HepG2 (cell line): ENCODE data around the gene NCOA6. TPM values are rescaled to one million over a fixed set of nuclear protein-coding genes. Genes with fewer than 3 reads are reported as not detected.
A peak's percentile ranks its signal among the peaks of the same experiment; 100 is the strongest.

Source experiments
- ATF7-NPFF ChIP-seq: sonication (generic); formaldehyde crosslinking; IDR thresholded peaks from 2 replicates; pipeline ENCODE4 v1.8.1; 2023; ENCODE audit warnings: mild to moderate bottlenecking, low read depth, missing genetic modification reagents, moderate library complexity
- BCL6 ChIP-seq: IDR thresholded peaks from 2 replicates; pipeline ENCODE4 v1.6.1; 2016; ENCODE audit warnings: missing genetic modification reagents, missing compliant biosample characterization
- CREB1 ChIP-seq, 2 experiments: fragments of 450-650 bp in 1 of 2; IDR thresholded peaks; 2 replicates each; pipeline ENCODE4 v1.6.1; 2016 to 2017; ENCODE audit warnings: control low read depth in 1 of 2, mild to moderate bottlenecking in 1 of 2, missing compliant biosample characterization in 1 of 2, missing genetic modification characterization in 1 of 2
- DMAP1 ChIP-seq: IDR thresholded peaks from 2 replicates; pipeline ENCODE4 v1.6.1; 2016
- DRAP1 ChIP-seq: IDR thresholded peaks from 2 replicates; pipeline ENCODE4 v1.6.1; 2016; ENCODE audit warnings: missing genetic modification reagents, missing compliant biosample characterization
- ETV6 ChIP-seq: sonication (generic); formaldehyde crosslinking; conservative IDR thresholded peaks from 2 replicates; pipeline ENCODE4 v1.4.0; 2020; ENCODE audit warnings: missing genetic modification reagents
- FOXC1 ChIP-seq: sonication (generic); formaldehyde crosslinking; IDR thresholded peaks from 2 replicates; pipeline ENCODE4 v1.8.0; 2022; ENCODE audit warnings: mild to moderate bottlenecking, missing genetic modification reagents, borderline replicate concordance
- FOXP1 ChIP-seq, 2 experiments: fragments of 450-650 bp in 1 of 2; IDR thresholded peaks; 2 replicates each; pipeline ENCODE4 v1.6.1; 2017 to 2018; ENCODE audit warnings: antibody characterized with exemption in 1 of 2
- FUBP1 ChIP-seq: sonication (generic); formaldehyde crosslinking; IDR thresholded peaks from 2 replicates; pipeline ENCODE4 v1.5.1; 2020; ENCODE audit warnings: missing genetic modification reagents, mild to moderate bottlenecking, borderline replicate concordance
- IRF2 ChIP-seq: IDR thresholded peaks from 2 replicates; pipeline ENCODE4 v1.6.1; 2018; ENCODE audit warnings: missing genetic modification reagents, missing compliant biosample characterization
- JARID2 ChIP-seq: sonication (generic); formaldehyde crosslinking; IDR thresholded peaks from 2 replicates; pipeline ENCODE4 v1.8.1; 2023; ENCODE audit warnings: missing genetic modification reagents, inconsistent platforms; ENCODE audit not compliant: insufficient replicate concordance
- MXD1 ChIP-seq: sonication (generic); formaldehyde crosslinking; IDR thresholded peaks from 2 replicates; pipeline ENCODE4 v1.4.0; 2020; ENCODE audit warnings: mild to moderate bottlenecking, missing genetic modification reagents
- RBFOX2 ChIP-seq: fragments of 200-400 bp; formaldehyde crosslinking; IDR thresholded peaks from 2 replicates; pipeline ENCODE4 v1.6.1; 2017; ENCODE audit warnings: low read depth, mild to moderate bottlenecking, low read length
- REXO4 ChIP-seq: sonication (generic); formaldehyde crosslinking; IDR thresholded peaks from 2 replicates; pipeline ENCODE4 v1.8.0; 2022; ENCODE audit warnings: missing genetic modification reagents, mild to moderate bottlenecking, borderline replicate concordance
- RFX3 ChIP-seq: IDR thresholded peaks from 2 replicates; pipeline ENCODE4 v1.6.1; 2016; ENCODE audit warnings: missing biosample characterization, missing genetic modification reagents
- SP1 ChIP-seq, 2 experiments: fragments of 450-650 bp in 1 of 2; sonication (generic) in 1 of 2; formaldehyde crosslinking in 1 of 2; IDR thresholded peaks; 2 replicates each; pipeline versions ENCODE4 v1.4.0 to v1.6.1; 2016 to 2020; ENCODE audit warnings: missing genetic modification reagents in 1 of 2
- THAP7 ChIP-seq: sonication (generic); formaldehyde crosslinking; IDR thresholded peaks from 2 replicates; pipeline ENCODE4 v1.8.1; 2023; ENCODE audit warnings: mild to moderate bottlenecking, missing genetic modification reagents
- ZC3H13 ChIP-seq: sonication (generic); formaldehyde crosslinking; IDR thresholded peaks from 2 replicates; pipeline ENCODE4 v1.8.1; 2023; ENCODE audit warnings: mild to moderate bottlenecking, missing genetic modification reagents, moderate library complexity
- ZMAT5 ChIP-seq: sonication (generic); formaldehyde crosslinking; IDR thresholded peaks from 2 replicates; pipeline ENCODE4 v1.5.0; 2020; ENCODE audit warnings: mild to moderate bottlenecking, low read depth, missing genetic modification reagents, borderline replicate concordance
- ZNF205 ChIP-seq: IDR thresholded peaks from 2 replicates; pipeline ENCODE4 v1.6.1; 2018; ENCODE audit warnings: missing biosample characterization, missing genetic modification reagents
- ZNF296 ChIP-seq: sonication (generic); formaldehyde crosslinking; conservative IDR thresholded peaks from 2 replicates; pipeline ENCODE4 v1.5.0; 2020; ENCODE audit warnings: mild to moderate bottlenecking, missing genetic modification reagents
- ZNF331 ChIP-seq: sonication (generic); formaldehyde crosslinking; IDR thresholded peaks from 2 replicates; pipeline ENCODE4 v1.4.0; 2020; ENCODE audit warnings: missing genetic modification reagents
- ZNF629 ChIP-seq: sonication (generic); formaldehyde crosslinking; conservative IDR thresholded peaks from 2 replicates; pipeline ENCODE4 v1.5.0; 2020; ENCODE audit warnings: missing genetic modification reagents
- ZNF674 ChIP-seq: sonication (generic); formaldehyde crosslinking; IDR thresholded peaks from 2 replicates; pipeline ENCODE4 v1.5.0; 2020; ENCODE audit warnings: low read depth, mild to moderate bottlenecking, missing genetic modification reagents
- ZNF75D ChIP-seq: sonication (generic); formaldehyde crosslinking; IDR thresholded peaks from 2 replicates; pipeline ENCODE4 v1.8.1; 2023; ENCODE audit warnings: missing genetic modification reagents, mild to moderate bottlenecking, borderline replicate concordance
- ZNF816 ChIP-seq: sonication (generic); formaldehyde crosslinking; IDR thresholded peaks from 2 replicates; pipeline ENCODE4 v1.8.0; 2022; ENCODE audit warnings: missing genetic modification reagents, mild to moderate bottlenecking, borderline replicate concordance
- polyA plus RNA-seq, 8 experiments: library from polyadenylated mRNA; depleted of rRNA in 3 of 8; stranded (reverse) in 7 of 8; unstranded in 1 of 8; fragments of >200 nt; fragmentation: Illumina TruSeq in 4 of 8; extraction: Trizol in 4 of 8; gene quantifications; 2 replicates each; pipeline versions ENCODE4 v1.2.1 to v1.2.3, GENCODE V29; 2011 to 2016; ENCODE audit warnings: low read depth in 4 of 8, missing spikeins in 1 of 8, mixed read lengths in 1 of 8; ENCODE audit not compliant: insufficient read depth in 1 of 8
- total RNA-seq, 5 experiments: library from RNA; depleted of rRNA; stranded (reverse); fragments of >200 nt; fragmentation: Illumina TruSeq; extraction: Trizol; gene quantifications; 2 replicates each; pipeline ENCODE4 v1.2.3, GENCODE V29; 2016; ENCODE audit warnings: low read depth in 1 of 5

Gene NCOA6
- total and polyA plus RNA-seq, 2 of the 13 experiments (the other 11 are each of a cell fraction or from before 2014, with no cell fraction given), result 11.2 to 29.3 TPM

- TF ChIP-seq SP1 (IDR thresholded peaks at IDR 0.05), result no peak
- TF ChIP-seq SP1 (CRISPR knock-in tag; IDR thresholded peaks at IDR 0.05), result peak; percentile 82
- 0 out of 2 replicates have a peak, but pooled peaks have one; percentile 0 for TF ChIP-seq ATF7-NPFF (CRISPR knock-in tag)
- TF ChIP-seq JARID2 (CRISPR knock-in tag), result peak; percentile 39
- TF ChIP-seq RFX3 (CRISPR knock-in tag), result 0 out of 2 replicates have a peak, but pooled peaks have one; percentile 30
- peak; percentile 42; the same call in 1 of the 2 replicates for TF ChIP-seq ETV6 (CRISPR knock-in tag)
- no peak for TF ChIP-seq ZNF296
- peak; percentile 99 for TF ChIP-seq ZNF629 (CRISPR knock-in tag)
- TF ChIP-seq ZNF205 (CRISPR knock-in tag), result 0 out of 2 replicates have a peak, but pooled peaks have one; percentile 60
- peak; percentile 51 for TF ChIP-seq DRAP1
- TF ChIP-seq RBFOX2, result peak; percentile 78
- TF ChIP-seq REXO4 (CRISPR knock-in tag), result no peak
- no peak for TF ChIP-seq ZC3H13
- no peak for TF ChIP-seq ZNF75D (CRISPR knock-in tag)
- peak; percentile 39; the same call in 1 of the 2 replicates for TF ChIP-seq IRF2
- peak; percentile 89; the same call in 1 of the 2 replicates for TF ChIP-seq ZNF816 (CRISPR knock-in tag)
- peak; percentile 60 for TF ChIP-seq DMAP1 (CRISPR knock-in tag)
- TF ChIP-seq ZMAT5 (CRISPR knock-in tag), result 0 out of 2 replicates have a peak, but pooled peaks have one; percentile 10
- 0 out of 2 replicates have a peak, but pooled peaks have one; percentile 36 for TF ChIP-seq THAP7 (CRISPR knock-in tag)
- TF ChIP-seq FUBP1 (CRISPR knock-in tag), result no peak
- TF ChIP-seq ZNF674 (CRISPR knock-in tag), result no peak; the same call in 1 of the 2 replicates
- no peak for TF ChIP-seq FOXP1 (IDR thresholded peaks at IDR 0.05)
- peak; percentile 16; the same call in 1 of the 2 replicates for TF ChIP-seq FOXP1 (CRISPR knock-in tag; IDR thresholded peaks at IDR 0.05)
- TF ChIP-seq CREB1 (IDR thresholded peaks at IDR 0.05), result no peak
- no peak for TF ChIP-seq CREB1 (CRISPR knock-in tag; IDR thresholded peaks at IDR 0.05)
- peak; percentile 53; the same call in 1 of the 2 replicates for TF ChIP-seq FOXC1 (CRISPR knock-in tag)
- peak; percentile 78; the same call in 1 of the 2 replicates for TF ChIP-seq ZNF331 (CRISPR knock-in tag)
- TF ChIP-seq BCL6 (CRISPR knock-in tag), result peak; percentile 14; the same call in 1 of the 2 replicates
- no peak; the same call in 1 of the 2 replicates for TF ChIP-seq MXD1 (CRISPR knock-in tag)
Observed at GRCh38 chr20:34825530-34826362, at the start of gene NCOA6 (continued).
